GM12878 (cell line): ENCODE data around the gene C1orf35. TPM values are rescaled to one million over a fixed set of nuclear protein-coding genes. Genes with fewer than 3 reads are reported as not detected.

Source experiments
- ATAC-seq: fragments of 200-7000 bp; cut with Tn5 transposase; 3 replicates; pipeline ENCODE4 v1.9.1; 2020; ENCODE audit warnings: mild to moderate bottlenecking, moderate library complexity
- BruUV-seq: library from RNA; stranded (reverse); fragments of 400-500 nt; replicated peaks from 2 replicates; lab custom pipeline; 2021; lab: Mats Ljungman, UMichigan
- CTCF ChIA-PET: fragments of 300-600 bp; sonication (Branson Sonifier 250); formaldehyde crosslinking; extraction: SDS; loops from one replicate; lab custom pipeline; 2021; ENCODE audit warnings: inconsistent platforms; lab: Yijun Ruan, JAX
- POLR2A ChIA-PET: fragments of 350-600 bp; formaldehyde crosslinking; extraction: SDS; loops from one replicate; lab custom pipeline; 2021; ENCODE audit warnings: inconsistent platforms; lab: Charles Lee
- RAD21 ChIA-PET: fragments of 300-600 bp; sonication (Branson Sonifier 250); formaldehyde crosslinking; loops from one replicate; lab custom pipeline; 2023; ENCODE audit warnings: antibody characterized with exemption; ENCODE audit not compliant: unreplicated experiment; lab: Charles Lee
- SMC1A ChIA-PET: fragments of 300-600 bp; sonication (Branson Sonifier 250); formaldehyde crosslinking; loops from one replicate; lab custom pipeline; 2023; ENCODE audit not compliant: unreplicated experiment, uncharacterized antibody; lab: Charles Lee
- DNase-seq: peaks from one replicate; pipeline ENCODE4 v3.0.0-alpha.2; 2011; ENCODE audit warnings: low read depth, low spot score
- FAIRE-seq: peaks from 3 replicates; lab custom pipeline; 2011; peaks lifted over from hg19 to GRCh38; lab: Jason Lieb, UNC
- H2AFZ ChIP-seq: 2 replicates; pipeline ENCODE4 v1.6.0; 2011; ENCODE audit warnings: low read depth, low read length, control low read depth; ENCODE audit not compliant: control insufficient read depth
- H3K27ac ChIP-seq: 2 replicates; pipeline ENCODE4 v1.5.1; 2011; ENCODE audit warnings: control low read depth; ENCODE audit not compliant: control insufficient read depth, insufficient read depth
- H3K27me3 ChIP-seq, 2 experiments: replicated peaks in 1 of 2; 2 replicates each; pipeline versions ENCODE4 v1.6.0 to v1.6.1; 2011; ENCODE audit warnings: low read length in 1 of 2; ENCODE audit not compliant: control insufficient read depth in 2 of 2, insufficient read depth in 2 of 2
- H3K36me3 ChIP-seq, 2 experiments: 2 replicates each; pipeline ENCODE4 v1.5.1; 2011; ENCODE audit warnings: low read length in 1 of 2; ENCODE audit not compliant: control insufficient read depth in 2 of 2, insufficient read depth in 2 of 2
- H3K4me1 ChIP-seq: 2 replicates; pipeline ENCODE4 v1.6.1; 2011; ENCODE audit warnings: mild to moderate bottlenecking, low read length, moderate library complexity, mixed read lengths; ENCODE audit not compliant: control insufficient read depth, insufficient read depth
- H3K4me2 ChIP-seq: 2 replicates; pipeline ENCODE4 v1.6.0; 2011; ENCODE audit warnings: control low read depth; ENCODE audit not compliant: control insufficient read depth, insufficient read depth
- H3K4me3 ChIP-seq: fragments of 200-600 bp; sonication (generic); 2 replicates; pipeline ENCODE4 v1.5.1; 2016
- H3K79me2 ChIP-seq: 2 replicates; pipeline ENCODE4 v1.6.0; 2011; ENCODE audit warnings: low read length; ENCODE audit not compliant: control insufficient read depth, insufficient read depth
- H3K9ac ChIP-seq: 2 replicates; pipeline ENCODE4 v1.8.0; 2011; ENCODE audit warnings: low read length, control low read depth, mixed read lengths; ENCODE audit not compliant: control insufficient read depth, insufficient read depth
- H3K9me3 ChIP-seq: replicated peaks from 3 replicates; pipeline ENCODE4 v1.5.1; 2011; ENCODE audit warnings: mild to moderate bottlenecking, low read length; ENCODE audit not compliant: control insufficient read depth, insufficient read depth
- H4K20me1 ChIP-seq: 2 replicates; pipeline ENCODE4 v1.6.0; 2011; ENCODE audit not compliant: control insufficient read depth, insufficient read depth
- ASH2L ChIP-seq: fragments of 300-600, 200-600 bp; sonication (generic); IDR thresholded peaks from 2 replicates; pipeline ENCODE4 v1.6.1; 2017; ENCODE audit warnings: low read depth, mild to moderate bottlenecking, borderline replicate concordance
- ELK1 ChIP-seq: IDR thresholded peaks from 2 replicates; pipeline ENCODE4 v1.6.1; 2012; ENCODE audit warnings: low read depth, low read length, improper control_type of control experiment
- HCFC1 ChIP-seq: fragments of 150-350 bp; IDR thresholded peaks from 2 replicates; pipeline ENCODE4 v1.6.1; 2014; ENCODE audit warnings: low read length
- JUND ChIP-seq: IDR thresholded peaks from 2 replicates; pipeline ENCODE4 v1.6.1; 2012; ENCODE audit warnings: low read depth, mild to moderate bottlenecking, low read length, improper control_type of control experiment, moderate library complexity
- NRF1 ChIP-seq: conservative IDR thresholded peaks from 2 replicates; pipeline ENCODE4 v1.6.1; 2011; ENCODE audit warnings: mild to moderate bottlenecking, low read depth, low read length, improper control_type of control experiment
- PAX5 ChIP-seq: IDR thresholded peaks from 2 replicates; pipeline ENCODE4 v1.6.1; 2011; ENCODE audit warnings: low read depth, low read length, borderline replicate concordance
- TCF12 ChIP-seq: IDR thresholded peaks from 2 replicates; pipeline ENCODE4 v1.6.1; 2011; ENCODE audit warnings: low read depth, mild to moderate bottlenecking, low read length
- TCF3 ChIP-seq: IDR thresholded peaks from 2 replicates; pipeline ENCODE4 v1.6.1; 2012; ENCODE audit warnings: low read depth, mild to moderate bottlenecking, low read length, borderline replicate concordance; ENCODE audit not compliant: insufficient read depth
- ZBTB40 ChIP-seq: fragments of 450-650 bp; IDR thresholded peaks from 2 replicates; pipeline ENCODE4 v1.6.1; 2016; ENCODE audit warnings: mild to moderate bottlenecking, moderate library complexity, borderline replicate concordance
- WGBS: methylation state at CpG from one replicate; pipeline ENCODE4 v1.1.6; 2016; ENCODE audit warnings: low lambda C conversion rate; ENCODE audit not compliant: insufficient replicate concordance, insufficient coverage; ENCODE audit errors: missing lambda C conversion rate; 5-methylcytosine and 5-hydroxymethylcytosine counted together
- in situ Hi-C: fragments of 300-500 bp; cut with MboI; formaldehyde crosslinking; loops from 9 replicates; pipeline ENCODE4 v1.14.3; 2018; ENCODE audit warnings: mixed read lengths
- intact Hi-C: fragments of 100-400 bp; cut with micrococcal nuclease; formaldehyde crosslinking; loops from one replicate; pipeline ENCODE4 v1.14.2; 2022; ENCODE audit not compliant: unreplicated experiment
- polyA plus RNA-seq, 11 experiments: library from polyadenylated mRNA; depleted of rRNA in 4 of 11; unstranded in 6 of 11; stranded (reverse) in 5 of 11; fragments of >200 nt; fragmentation: Nextera tagmentation in 4 of 11; fragmentation: Illumina TruSeq in 1 of 11; extraction: Ambion mirVana in 4 of 11; extraction: Trizol in 1 of 11; gene quantifications; 1 replicate in 1 of 11; 2 replicates in 10 of 11; pipeline versions ENCODE4 v1.2.1 to v1.2.3, GENCODE V29; 2011 to 2016; ENCODE audit warnings: inconsistent platforms in 2 of 11, missing spikeins in 2 of 11, low read depth in 1 of 11
- total RNA-seq, 4 experiments: library from RNA; depleted of rRNA in 3 of 4; stranded (reverse); fragments of >200 nt in 3 of 4; fragmentation: Illumina TruSeq in 1 of 4; extraction: Trizol in 1 of 4; gene quantifications; 2 replicates each; pipeline versions ENCODE4 v1.2.1 to v1.2.3, GENCODE V29; 2013 to 2021

Gene C1orf35
- total and polyA plus RNA-seq, 10 of the 15 experiments (the other 5 are each of a cell fraction or from before 2014, with no cell fraction given): 2.5 to 27.0 (median 10.6) TPM

- no peak overlapping the region for H3K27ac ChIP-seq
- no TSS peak for BruUV-seq
- DNase-seq (no peak), ATAC-seq (no peak), FAIRE-seq (no peak)
- H3K27me3 ChIP-seq: no peaks in the 10 kb centered on the region
- intact Hi-C loops: loop anchor here (10.0 kb wide), 1 partner anchor 312 kb away; no protein-coding TSS in a partner anchor
- CTCF ChIA-PET: interaction anchor here (0.8 to 1.1 kb wide), 3 partner anchors 55 to 125 kb away, joined by 3 to 4 read pairs (median 3); no protein-coding TSS in a partner anchor
- WGBS: 67% methylated on average over 7 of the region's 9 CpGs
- RAD21 ChIA-PET: interaction anchor here (0.6 kb wide), 1 partner anchor 72 kb away, joined by 3 read pairs; no protein-coding TSS in a partner anchor
- POLR2A ChIA-PET: no interaction called here
- no peak for TF ChIP-seq JUND
- H3K4me2 ChIP-seq: no peak overlapping the region
- peaks cover 4% of the 10 kb centered on the region; the same call in 1 of the 2 replicates for H3K4me1 ChIP-seq
- peaks cover 3% of the 10 kb centered on the region; the same call in 1 of the 2 replicates for H4K20me1 ChIP-seq
- H3K4me3 ChIP-seq: no peak overlapping the region
- no peaks in the 10 kb centered on the region for H3K9me3 ChIP-seq
- H2AFZ ChIP-seq: no peak overlapping the region
- peaks cover 25% of the 10 kb centered on the region for H3K79me2 ChIP-seq
- SMC1A ChIA-PET: interaction anchor here (0.8 kb wide), 1 partner anchor 77 kb away, joined by 3 read pairs; no protein-coding TSS in a partner anchor
- H3K36me3 ChIP-seq: no peaks in the 10 kb centered on the region
- no peak overlapping the region for H3K9ac ChIP-seq
- in situ Hi-C loops: no loop called here
Observed at GRCh38 chr1:228076796-228077430, 26.2 kb downstream of the C1orf35 start.

- no peak overlapping the region for H2AFZ ChIP-seq
- H3K27me3 ChIP-seq: no peaks in the 10 kb centered on the region
- ATAC-seq: no peak
- no peaks in the 10 kb centered on the region for H3K36me3 ChIP-seq
- RAD21 ChIA-PET: no interaction called here
- H4K20me1 ChIP-seq: peaks cover 3% of the 10 kb centered on the region; the same call in 1 of the 2 replicates
- in situ Hi-C loops (no loop called here), intact Hi-C loops (loop anchor here (10.0 kb wide), 1 partner anchor 311 kb away; no protein-coding TSS in a partner anchor)
- CTCF ChIA-PET: interaction anchor here (1.1 to 2.7 kb wide), 2 partner anchors 72 to 124 kb away, joined by 3 to 16 read pairs; no protein-coding TSS in a partner anchor
- no peak for FAIRE-seq
- 66% methylated on average over 9 of the region's 9 CpGs for WGBS
- no peak overlapping the region for H3K4me3 ChIP-seq
- POLR2A ChIA-PET: interaction anchor here (0.5 kb wide), 1 partner anchor 417 kb away, joined by 3 read pairs; no protein-coding TSS in a partner anchor
- H3K27ac ChIP-seq: no peak overlapping the region
- BruUV-seq: no TSS peak
- peaks cover 14% of the 10 kb centered on the region for H3K79me2 ChIP-seq
- H3K9ac ChIP-seq: no peak overlapping the region
- SMC1A ChIA-PET: no interaction called here
- H3K4me1 ChIP-seq: peaks cover 4% of the 10 kb centered on the region; the same call in 1 of the 2 replicates
- H3K9me3 ChIP-seq: no peaks in the 10 kb centered on the region
- no peak overlapping the region for H3K4me2 ChIP-seq
- DNase-seq: no peak
- TF ChIP-seq ZBTB40 (no peak), ELK1 (no peak), TCF12 (no peak), ASH2L (no peak), PAX5 (no peak), TCF3 (no peak), HCFC1 (no peak), NRF1 (no peak)
Observed at GRCh38 chr1:228075801-228076271, 27.3 kb downstream of the C1orf35 start.
